Liver (tissue), 9 donors: ENCODE results near the gene RCN2. TPM values are rescaled to one million over a fixed set of nuclear protein-coding genes. Genes with fewer than 3 reads are reported as not detected.

Source experiments
- DNase-seq: peaks from one replicate; pipeline ENCODE4 v3.0.0-alpha.2; 2017; ENCODE audit warnings: low spot score
- H3K27ac ChIP-seq, 2 donors: one replicate each; pipeline ENCODE4 v1.7.0; 2013; ENCODE audit warnings: inconsistent platforms in 2 of 2, low read length in 2 of 2, control low read depth in 1 of 2, low read depth in 1 of 2, mild to moderate bottlenecking in 1 of 2
- H3K27me3 ChIP-seq, 4 donors: one replicate each; pipeline versions ENCODE4 v1.6.1 to v1.7.0; 2013; ENCODE audit warnings: low read length in 3 of 4, inconsistent platforms in 1 of 4, mild to moderate bottlenecking in 1 of 4, moderate library complexity in 1 of 4; ENCODE audit not compliant: control insufficient read depth in 4 of 4, insufficient read depth in 4 of 4
- H3K36me3 ChIP-seq, 4 donors: one replicate each; pipeline versions ENCODE4 v1.6.1 to v1.7.0; 2013; ENCODE audit warnings: low read length in 3 of 4, mild to moderate bottlenecking in 3 of 4, low read depth in 1 of 4, moderate library complexity in 1 of 4; ENCODE audit not compliant: control insufficient read depth in 4 of 4, insufficient read depth in 3 of 4
- H3K4me1 ChIP-seq, 4 donors: one replicate each; pipeline versions ENCODE4 v1.6.1 to v1.7.0; 2013; ENCODE audit warnings: low read length in 3 of 4, mild to moderate bottlenecking in 3 of 4, moderate library complexity in 1 of 4; ENCODE audit not compliant: control insufficient read depth in 4 of 4, insufficient read depth in 4 of 4
- H3K4me3 ChIP-seq, 3 donors: one replicate each; pipeline versions ENCODE4 v1.6.1 to v1.7.0; 2013; ENCODE audit warnings: low read length in 3 of 3, control low read depth in 1 of 3, low read depth in 1 of 3, mild to moderate bottlenecking in 1 of 3
- H3K9ac ChIP-seq, 2 donors: one replicate each; pipeline ENCODE4 v1.7.0; 2013; ENCODE audit warnings: low read length in 2 of 2, mild to moderate bottlenecking in 2 of 2, moderate library complexity in 2 of 2, control low read depth in 1 of 2, low read depth in 1 of 2
- H3K9me3 ChIP-seq, 4 donors: one replicate each; pipeline versions ENCODE4 v1.6.1 to v1.7.0; 2013; ENCODE audit warnings: low read length in 3 of 4; ENCODE audit not compliant: control insufficient read depth in 4 of 4
- EGR1 ChIP-seq, 2 donors: IDR thresholded peaks; 2 replicates each; pipeline ENCODE4 v1.6.1; 2016 to 2018; ENCODE audit warnings: antibody characterized with exemption in 2 of 2, low read depth in 2 of 2
- FOXA1 ChIP-seq: IDR thresholded peaks from 2 replicates; pipeline ENCODE4 v1.6.1; 2016; ENCODE audit warnings: antibody characterized with exemption
- FOXA2 ChIP-seq: IDR thresholded peaks from 2 replicates; pipeline ENCODE4 v1.6.1; 2016; ENCODE audit warnings: antibody characterized with exemption
- GABPA ChIP-seq, 2 donors: IDR thresholded peaks in 1 of 2; conservative IDR thresholded peaks in 1 of 2; 2 replicates each; pipeline ENCODE4 v1.6.1; 2016; ENCODE audit warnings: antibody characterized with exemption in 2 of 2, mild to moderate bottlenecking in 1 of 2, moderate library complexity in 1 of 2
- HNF4G ChIP-seq: IDR thresholded peaks from 2 replicates; pipeline ENCODE4 v1.6.1; 2016; ENCODE audit warnings: antibody characterized with exemption
- JUND ChIP-seq, 2 donors: IDR thresholded peaks; 2 replicates each; pipeline ENCODE4 v1.6.1; 2016; ENCODE audit warnings: antibody characterized with exemption in 2 of 2
- NR2F2 ChIP-seq: IDR thresholded peaks from 2 replicates; pipeline ENCODE4 v1.6.1; 2016; ENCODE audit warnings: antibody characterized with exemption
- RAD21 ChIP-seq, 2 donors: IDR thresholded peaks; 2 replicates each; pipeline ENCODE4 v1.6.1; 2016; ENCODE audit warnings: antibody characterized with exemption in 2 of 2, mild to moderate bottlenecking in 2 of 2
- RXRA ChIP-seq, 2 donors: IDR thresholded peaks; 2 replicates each; pipeline ENCODE4 v1.6.1; 2017 to 2018; ENCODE audit warnings: antibody characterized with exemption in 2 of 2, mild to moderate bottlenecking in 1 of 2
- TAF1 ChIP-seq: conservative IDR thresholded peaks from 2 replicates; pipeline ENCODE4 v1.6.1; 2016; ENCODE audit warnings: antibody characterized with exemption, mild to moderate bottlenecking
- YY1 ChIP-seq: IDR thresholded peaks from 2 replicates; pipeline ENCODE4 v1.6.1; 2016; ENCODE audit warnings: antibody characterized with exemption, mild to moderate bottlenecking
- WGBS: extraction: QIAGEN DNeasy Blood & Tissue Kit; methylation state at CpG from one replicate; pipeline ENCODE4 v1.1.7; 2013; 5-methylcytosine and 5-hydroxymethylcytosine counted together
- polyA plus RNA-seq, 2 donors: library from polyadenylated mRNA; stranded (reverse) in 1 of 2; unstranded in 1 of 2; fragments of 200-250 nt in 1 of 2; fragments of >200 nt in 1 of 2; fragmentation: Nextera tagmentation in 1 of 2; extraction: Ambion mirVana in 1 of 2; gene quantifications; one replicate each; pipeline versions ENCODE4 v1.2.1 to v1.2.3, GENCODE V29; 2013 to 2015
- total RNA-seq, 2 donors: library from RNA; depleted of rRNA; stranded (reverse); fragments of >200 nt; gene quantifications; one replicate each; pipeline ENCODE4 v1.2.3, GENCODE V29; 2014
- TF ChIP-seq, protein P1 (sequence below): IDR thresholded peaks from 2 replicates; pipeline ENCODE4 v1.6.1; 2016; ENCODE audit warnings: antibody characterized with exemption
- TF ChIP-seq, protein P2 (sequence below): IDR thresholded peaks from 2 replicates; pipeline ENCODE4 v1.6.1; 2016; ENCODE audit warnings: antibody characterized with exemption
- TF ChIP-seq, protein P3 (sequence below): IDR thresholded peaks from 2 replicates; pipeline ENCODE4 v1.6.1; 2016; ENCODE audit warnings: antibody characterized with exemption
- TF ChIP-seq, protein P4 (sequence below): IDR thresholded peaks from 2 replicates; pipeline ENCODE4 v1.6.1; 2016; ENCODE audit warnings: antibody characterized with exemption, mild to moderate bottlenecking
- TF ChIP-seq, protein P5 (sequence below): fragments of 150-350 bp; IDR thresholded peaks from 2 replicates; pipeline ENCODE4 v1.5.1; 2017; ENCODE audit warnings: improper control_type of control experiment, low read depth, low read length; ENCODE audit not compliant: missing input control
- donor health status: healthy.
- donor health status: healthy.
- donor health status: healthy.
- donor health status: healthy.
- donor health status: healthy.

Gene RCN2
- total and polyA plus RNA-seq, 4 donors = 8.7 to 28.2 (median 15.1) TPM

DNA sequence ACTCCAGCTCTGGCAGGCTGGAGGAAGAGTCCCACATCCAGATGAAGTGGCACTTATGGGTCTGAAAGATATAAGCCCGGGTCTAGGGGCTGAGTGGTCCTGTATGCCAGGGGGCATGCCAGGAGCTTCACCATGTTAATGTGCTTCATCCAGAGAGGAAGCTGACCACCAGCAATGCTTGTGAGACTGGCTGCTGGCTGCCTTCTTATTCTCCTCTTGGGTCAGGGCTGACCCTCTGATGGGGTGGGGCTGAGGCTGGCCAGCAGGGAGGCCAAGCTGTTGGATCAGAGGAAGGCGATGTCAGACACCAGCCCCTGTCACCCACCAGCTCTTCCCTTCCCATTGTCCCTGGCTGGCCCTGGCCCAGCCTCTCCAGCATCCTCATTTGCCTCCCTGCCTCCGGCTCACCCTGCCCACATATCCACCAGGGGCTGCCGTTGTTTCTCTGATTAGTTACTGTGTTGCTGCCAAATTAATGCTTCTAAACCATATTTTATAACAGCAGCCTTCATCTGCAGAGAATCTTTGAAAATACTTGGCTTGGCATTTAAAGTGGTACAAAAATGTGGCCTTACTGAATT lies 43.0 kb downstream of the RCN2 start:
- 84% methylated on average over 4 of the region's 4 CpGs for WGBS
- Histone ChIP-seq H3K27me3 (no peaks in the 10 kb centered on the region), H3K9me3 (peaks cover 0 to 2% (median 0%) of the 10 kb centered on the region in 4 donors), H3K9ac (no peak overlapping the region), H3K4me3 (no peak overlapping the region), H3K4me1 (no peaks in the 10 kb centered on the region), H3K36me3 (no peaks in the 10 kb centered on the region), H3K27ac (no peak overlapping the region)
- no peak for DNase-seq
- TF ChIP-seq, protein P1, sequence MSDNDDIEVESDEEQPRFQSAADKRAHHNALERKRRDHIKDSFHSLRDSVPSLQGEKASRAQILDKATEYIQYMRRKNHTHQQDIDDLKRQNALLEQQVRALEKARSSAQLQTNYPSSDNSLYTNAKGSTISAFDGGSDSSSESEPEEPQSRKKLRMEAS = no peak
- TF ChIP-seq YY1 = no peak
- TF ChIP-seq HNF4G = no peak
- TF ChIP-seq, protein P2, sequence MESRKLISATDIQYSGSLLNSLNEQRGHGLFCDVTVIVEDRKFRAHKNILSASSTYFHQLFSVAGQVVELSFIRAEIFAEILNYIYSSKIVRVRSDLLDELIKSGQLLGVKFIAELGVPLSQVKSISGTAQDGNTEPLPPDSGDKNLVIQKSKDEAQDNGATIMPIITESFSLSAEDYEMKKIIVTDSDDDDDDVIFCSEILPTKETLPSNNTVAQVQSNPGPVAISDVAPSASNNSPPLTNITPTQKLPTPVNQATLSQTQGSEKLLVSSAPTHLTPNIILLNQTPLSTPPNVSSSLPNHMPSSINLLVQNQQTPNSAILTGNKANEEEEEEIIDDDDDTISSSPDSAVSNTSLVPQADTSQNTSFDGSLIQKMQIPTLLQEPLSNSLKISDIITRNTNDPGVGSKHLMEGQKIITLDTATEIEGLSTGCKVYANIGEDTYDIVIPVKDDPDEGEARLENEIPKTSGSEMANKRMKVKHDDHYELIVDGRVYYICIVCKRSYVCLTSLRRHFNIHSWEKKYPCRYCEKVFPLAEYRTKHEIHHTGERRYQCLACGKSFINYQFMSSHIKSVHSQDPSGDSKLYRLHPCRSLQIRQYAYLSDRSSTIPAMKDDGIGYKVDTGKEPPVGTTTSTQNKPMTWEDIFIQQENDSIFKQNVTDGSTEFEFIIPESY = no peak
- TF ChIP-seq, protein P3, sequence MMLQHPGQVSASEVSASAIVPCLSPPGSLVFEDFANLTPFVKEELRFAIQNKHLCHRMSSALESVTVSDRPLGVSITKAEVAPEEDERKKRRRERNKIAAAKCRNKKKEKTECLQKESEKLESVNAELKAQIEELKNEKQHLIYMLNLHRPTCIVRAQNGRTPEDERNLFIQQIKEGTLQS = no peak
- no peak for TF ChIP-seq RAD21 (IDR thresholded peaks at IDR 0.05)
- TF ChIP-seq, protein P4, sequence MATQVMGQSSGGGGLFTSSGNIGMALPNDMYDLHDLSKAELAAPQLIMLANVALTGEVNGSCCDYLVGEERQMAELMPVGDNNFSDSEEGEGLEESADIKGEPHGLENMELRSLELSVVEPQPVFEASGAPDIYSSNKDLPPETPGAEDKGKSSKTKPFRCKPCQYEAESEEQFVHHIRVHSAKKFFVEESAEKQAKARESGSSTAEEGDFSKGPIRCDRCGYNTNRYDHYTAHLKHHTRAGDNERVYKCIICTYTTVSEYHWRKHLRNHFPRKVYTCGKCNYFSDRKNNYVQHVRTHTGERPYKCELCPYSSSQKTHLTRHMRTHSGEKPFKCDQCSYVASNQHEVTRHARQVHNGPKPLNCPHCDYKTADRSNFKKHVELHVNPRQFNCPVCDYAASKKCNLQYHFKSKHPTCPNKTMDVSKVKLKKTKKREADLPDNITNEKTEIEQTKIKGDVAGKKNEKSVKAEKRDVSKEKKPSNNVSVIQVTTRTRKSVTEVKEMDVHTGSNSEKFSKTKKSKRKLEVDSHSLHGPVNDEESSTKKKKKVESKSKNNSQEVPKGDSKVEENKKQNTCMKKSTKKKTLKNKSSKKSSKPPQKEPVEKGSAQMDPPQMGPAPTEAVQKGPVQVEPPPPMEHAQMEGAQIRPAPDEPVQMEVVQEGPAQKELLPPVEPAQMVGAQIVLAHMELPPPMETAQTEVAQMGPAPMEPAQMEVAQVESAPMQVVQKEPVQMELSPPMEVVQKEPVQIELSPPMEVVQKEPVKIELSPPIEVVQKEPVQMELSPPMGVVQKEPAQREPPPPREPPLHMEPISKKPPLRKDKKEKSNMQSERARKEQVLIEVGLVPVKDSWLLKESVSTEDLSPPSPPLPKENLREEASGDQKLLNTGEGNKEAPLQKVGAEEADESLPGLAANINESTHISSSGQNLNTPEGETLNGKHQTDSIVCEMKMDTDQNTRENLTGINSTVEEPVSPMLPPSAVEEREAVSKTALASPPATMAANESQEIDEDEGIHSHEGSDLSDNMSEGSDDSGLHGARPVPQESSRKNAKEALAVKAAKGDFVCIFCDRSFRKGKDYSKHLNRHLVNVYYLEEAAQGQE = no peak
- no peak for TF ChIP-seq JUND (IDR thresholded peaks at IDR 0.05)
- no peak for TF ChIP-seq FOXA1
- TF ChIP-seq NR2F2 = no peak
- no peak for TF ChIP-seq FOXA2
- no peak for TF ChIP-seq RXRA (IDR thresholded peaks at IDR 0.05)
- TF ChIP-seq EGR1 (IDR thresholded peaks at IDR 0.05; ENCODE audit: low read depth in 2 of 2) = no peak

DNA sequence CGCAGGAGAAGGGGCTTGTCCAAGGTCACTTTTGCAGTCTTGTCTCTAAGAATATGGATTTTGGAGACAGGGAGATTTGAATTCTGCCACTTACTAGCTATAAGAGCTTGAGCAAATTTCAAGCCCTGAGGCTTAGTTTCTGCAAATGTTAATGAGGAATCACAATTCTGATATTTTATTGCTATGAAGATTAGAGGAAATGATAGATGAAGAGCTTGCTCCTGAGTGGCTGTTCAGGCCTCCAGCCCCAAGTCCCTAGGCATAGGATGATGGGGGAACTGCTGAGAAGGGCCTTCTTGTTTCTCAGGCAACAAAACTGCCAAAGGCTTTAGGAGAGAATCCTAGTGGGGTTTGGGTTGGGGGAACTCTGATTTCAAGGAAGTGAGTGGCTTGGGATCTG lies 44.6 kb downstream of the RCN2 start:
- Histone ChIP-seq H3K36me3 (no peaks in the 10 kb centered on the region), H3K4me1 (no peaks in the 10 kb centered on the region), H3K4me3 (no peak overlapping the region), H3K27me3 (no peaks in the 10 kb centered on the region), H3K9me3 (peaks cover 0 to 2% (median 0%) of the 10 kb centered on the region in 4 donors), H3K9ac (no peak overlapping the region), H3K27ac (no peak overlapping the region)
- 71% methylated on average over 1 of the region's 1 CpG for WGBS
- DNase-seq = no peak
- TF ChIP-seq, protein P4 = no peak
- no peak for TF ChIP-seq HNF4G
- TF ChIP-seq YY1 = no peak
- TF ChIP-seq GABPA (IDR thresholded peaks at IDR 0.05 in 1 of 2, conservative IDR thresholded peaks at IDR 0.05 in 1 of 2) = no peak
- TF ChIP-seq FOXA1 = no peak
- no peak for TF ChIP-seq FOXA2
- no peak for TF ChIP-seq RXRA (IDR thresholded peaks at IDR 0.05)
- TF ChIP-seq NR2F2 = no peak
- TF ChIP-seq, protein P1 = no peak
- TF ChIP-seq TAF1 = no peak
- TF ChIP-seq JUND (IDR thresholded peaks at IDR 0.05) = no peak
- TF ChIP-seq, protein P5, sequence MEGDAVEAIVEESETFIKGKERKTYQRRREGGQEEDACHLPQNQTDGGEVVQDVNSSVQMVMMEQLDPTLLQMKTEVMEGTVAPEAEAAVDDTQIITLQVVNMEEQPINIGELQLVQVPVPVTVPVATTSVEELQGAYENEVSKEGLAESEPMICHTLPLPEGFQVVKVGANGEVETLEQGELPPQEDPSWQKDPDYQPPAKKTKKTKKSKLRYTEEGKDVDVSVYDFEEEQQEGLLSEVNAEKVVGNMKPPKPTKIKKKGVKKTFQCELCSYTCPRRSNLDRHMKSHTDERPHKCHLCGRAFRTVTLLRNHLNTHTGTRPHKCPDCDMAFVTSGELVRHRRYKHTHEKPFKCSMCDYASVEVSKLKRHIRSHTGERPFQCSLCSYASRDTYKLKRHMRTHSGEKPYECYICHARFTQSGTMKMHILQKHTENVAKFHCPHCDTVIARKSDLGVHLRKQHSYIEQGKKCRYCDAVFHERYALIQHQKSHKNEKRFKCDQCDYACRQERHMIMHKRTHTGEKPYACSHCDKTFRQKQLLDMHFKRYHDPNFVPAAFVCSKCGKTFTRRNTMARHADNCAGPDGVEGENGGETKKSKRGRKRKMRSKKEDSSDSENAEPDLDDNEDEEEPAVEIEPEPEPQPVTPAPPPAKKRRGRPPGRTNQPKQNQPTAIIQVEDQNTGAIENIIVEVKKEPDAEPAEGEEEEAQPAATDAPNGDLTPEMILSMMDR = no peak
- no peak for TF ChIP-seq RAD21 (IDR thresholded peaks at IDR 0.05)
